Measurements from ENCODE around the gene NAA16. TPM values are rescaled to one million over a fixed set of nuclear protein-coding genes. Genes with fewer than 3 reads are reported as not detected.

The NAA16 gene
- total RNA-seq, 4 donors from 2014 or later, result 25.4 to 62.2 (median 46.5) TPM

DNA sequence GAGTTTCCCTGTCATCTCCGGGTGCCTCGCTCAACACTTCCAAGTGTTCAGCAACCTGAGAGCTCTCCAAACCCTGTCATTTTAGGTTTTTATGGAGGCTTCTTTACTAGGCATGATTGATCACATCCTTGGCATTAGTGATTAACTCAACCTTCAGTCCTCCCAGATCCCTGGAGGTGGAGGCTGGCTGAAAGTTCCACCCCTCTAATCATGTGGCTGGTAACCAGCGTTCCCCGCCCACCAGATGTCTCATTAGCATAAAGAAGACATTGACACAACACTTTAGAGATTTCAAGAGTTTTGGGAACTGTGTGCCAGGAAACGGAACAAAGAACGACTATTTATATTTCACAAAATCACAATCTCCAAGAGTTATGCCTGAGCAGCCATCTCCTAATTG lies 75.1 kb downstream of the NAA16 start:
- H3K27me3 ChIP-seq, result no peaks in the 10 kb centered on the region
- no peak for DNase-seq
- H3K36me3 ChIP-seq, result no peaks in the 10 kb centered on the region
- intact Hi-C loops (cut with DNase I; ENCODE audit: low total_unique reads), result no loop called here
- H3K4me1 ChIP-seq, result no peaks in the 10 kb centered on the region
- TF ChIP-seq POLR2A (IDR thresholded peaks at IDR 0.05), result no peak
- TF ChIP-seq, protein P1, sequence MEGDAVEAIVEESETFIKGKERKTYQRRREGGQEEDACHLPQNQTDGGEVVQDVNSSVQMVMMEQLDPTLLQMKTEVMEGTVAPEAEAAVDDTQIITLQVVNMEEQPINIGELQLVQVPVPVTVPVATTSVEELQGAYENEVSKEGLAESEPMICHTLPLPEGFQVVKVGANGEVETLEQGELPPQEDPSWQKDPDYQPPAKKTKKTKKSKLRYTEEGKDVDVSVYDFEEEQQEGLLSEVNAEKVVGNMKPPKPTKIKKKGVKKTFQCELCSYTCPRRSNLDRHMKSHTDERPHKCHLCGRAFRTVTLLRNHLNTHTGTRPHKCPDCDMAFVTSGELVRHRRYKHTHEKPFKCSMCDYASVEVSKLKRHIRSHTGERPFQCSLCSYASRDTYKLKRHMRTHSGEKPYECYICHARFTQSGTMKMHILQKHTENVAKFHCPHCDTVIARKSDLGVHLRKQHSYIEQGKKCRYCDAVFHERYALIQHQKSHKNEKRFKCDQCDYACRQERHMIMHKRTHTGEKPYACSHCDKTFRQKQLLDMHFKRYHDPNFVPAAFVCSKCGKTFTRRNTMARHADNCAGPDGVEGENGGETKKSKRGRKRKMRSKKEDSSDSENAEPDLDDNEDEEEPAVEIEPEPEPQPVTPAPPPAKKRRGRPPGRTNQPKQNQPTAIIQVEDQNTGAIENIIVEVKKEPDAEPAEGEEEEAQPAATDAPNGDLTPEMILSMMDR (IDR thresholded peaks at IDR 0.05), result no peak
- H3K4me3 ChIP-seq, result no peak overlapping the region
- no peak overlapping the region for H3K27ac ChIP-seq
- H3K9me3 ChIP-seq, result no peaks in the 10 kb centered on the region

DNA sequence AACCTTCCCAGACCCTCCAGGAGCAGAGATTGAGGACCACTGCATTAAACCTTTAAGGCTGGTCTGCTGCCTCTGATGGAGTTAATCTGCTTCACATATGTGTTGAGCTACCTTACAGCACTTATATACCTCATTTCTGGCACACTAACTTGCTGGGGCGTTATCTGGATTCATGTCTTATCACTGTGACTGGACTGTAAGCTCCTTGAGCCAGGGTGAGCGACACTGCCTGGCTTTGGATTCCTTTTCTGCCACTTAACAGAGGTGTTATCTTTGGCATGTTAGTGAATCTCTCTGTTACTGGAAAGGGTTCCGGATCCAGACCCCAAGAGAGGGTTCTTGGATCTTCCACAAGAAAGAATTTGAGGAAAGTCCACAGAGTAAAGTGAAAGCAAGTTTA lies 76.5 kb downstream of the NAA16 start:
- Histone ChIP-seq H3K27ac (no peak overlapping the region), H3K4me1 (no peaks in the 10 kb centered on the region), H3K27me3 (no peaks in the 10 kb centered on the region), H3K36me3 (no peaks in the 10 kb centered on the region), H3K4me3 (no peak overlapping the region), H3K9me3 (no peaks in the 10 kb centered on the region)
- TF ChIP-seq, protein P1 (IDR thresholded peaks at IDR 0.05), result no peak
- TF ChIP-seq POLR2A (IDR thresholded peaks at IDR 0.05), result no peak
- no peak for DNase-seq
- intact Hi-C loops (cut with DNase I; ENCODE audit: low total_unique reads), result no loop called here

DNA sequence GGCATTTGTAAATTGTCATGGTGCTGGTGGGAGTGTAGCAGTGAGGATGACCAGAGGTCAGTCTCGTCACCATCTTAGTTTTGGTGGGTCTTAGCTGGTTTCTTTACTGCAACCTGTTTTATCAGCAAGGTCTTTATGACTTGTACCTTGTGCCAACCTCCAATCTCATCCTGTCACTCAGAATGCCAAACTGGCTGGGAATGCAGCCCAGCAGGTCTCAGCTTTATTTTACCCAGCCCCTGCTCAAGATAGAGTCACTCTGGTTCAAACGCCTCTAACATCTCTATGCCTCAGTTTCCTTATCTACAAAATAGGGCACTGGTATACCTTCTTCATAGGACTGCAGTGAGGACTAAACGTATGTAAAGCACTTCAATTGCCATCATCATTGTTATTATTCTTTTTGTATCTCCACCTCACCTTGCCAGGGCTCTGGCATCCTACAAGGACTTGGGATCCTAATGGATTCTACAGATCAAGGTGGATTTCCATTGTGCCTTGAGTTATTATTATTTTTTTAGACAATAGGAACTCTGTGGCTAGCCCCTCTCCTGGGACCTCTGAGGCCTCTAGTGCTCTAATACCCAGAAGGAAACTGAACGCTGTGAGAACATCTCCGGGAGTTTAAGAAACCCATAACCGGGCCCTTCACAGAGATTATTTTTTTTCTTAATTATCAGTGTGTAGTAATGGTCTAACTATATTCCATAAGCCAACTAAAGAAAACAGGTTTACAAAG lies 77.2 kb downstream of the NAA16 start:
- Histone ChIP-seq H3K27me3 (no peaks in the 10 kb centered on the region), H3K4me3 (no peak overlapping the region), H3K9me3 (no peaks in the 10 kb centered on the region), H3K4me1 (no peaks in the 10 kb centered on the region), H3K27ac (no peak overlapping the region), H3K36me3 (no peaks in the 10 kb centered on the region)
- no peak for DNase-seq
- no peak for TF ChIP-seq POLR2A (IDR thresholded peaks at IDR 0.05)
- TF ChIP-seq, protein P1 (IDR thresholded peaks at IDR 0.05), result no peak
- intact Hi-C loops (cut with DNase I; ENCODE audit: low total_unique reads), result no loop called here

DNA sequence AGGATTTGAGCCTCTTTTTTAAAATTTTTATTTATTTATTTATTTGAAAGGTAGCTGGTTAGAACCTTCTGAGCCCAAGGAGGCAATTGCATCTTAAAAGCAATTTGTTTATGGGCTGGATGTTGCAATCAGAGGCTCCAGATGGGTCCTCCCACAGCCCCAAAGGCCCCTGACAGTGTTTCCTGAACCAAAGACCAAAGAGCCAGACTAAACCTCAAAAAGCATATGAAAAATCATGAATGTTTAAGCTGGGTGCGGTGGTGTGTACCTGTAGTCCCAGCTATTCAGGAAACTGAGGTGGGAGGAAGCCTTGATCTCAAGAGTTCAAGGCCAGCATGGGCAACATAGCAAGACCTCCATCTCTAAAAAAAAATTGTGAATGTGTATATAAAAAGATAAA lies 78.5 kb downstream of the NAA16 start:
- H3K27ac ChIP-seq, result no peak overlapping the region
- no peak overlapping the region for H3K4me3 ChIP-seq
- no peak for DNase-seq
- intact Hi-C loops (cut with DNase I; ENCODE audit: low total_unique reads), result no loop called here
- no peaks in the 10 kb centered on the region for H3K36me3 ChIP-seq
- no peaks in the 10 kb centered on the region for H3K4me1 ChIP-seq
- no peaks in the 10 kb centered on the region for H3K9me3 ChIP-seq
- H3K27me3 ChIP-seq, result no peaks in the 10 kb centered on the region
- no peak for TF ChIP-seq POLR2A (IDR thresholded peaks at IDR 0.05)
- TF ChIP-seq, protein P1 (IDR thresholded peaks at IDR 0.05), result no peak

DNA sequence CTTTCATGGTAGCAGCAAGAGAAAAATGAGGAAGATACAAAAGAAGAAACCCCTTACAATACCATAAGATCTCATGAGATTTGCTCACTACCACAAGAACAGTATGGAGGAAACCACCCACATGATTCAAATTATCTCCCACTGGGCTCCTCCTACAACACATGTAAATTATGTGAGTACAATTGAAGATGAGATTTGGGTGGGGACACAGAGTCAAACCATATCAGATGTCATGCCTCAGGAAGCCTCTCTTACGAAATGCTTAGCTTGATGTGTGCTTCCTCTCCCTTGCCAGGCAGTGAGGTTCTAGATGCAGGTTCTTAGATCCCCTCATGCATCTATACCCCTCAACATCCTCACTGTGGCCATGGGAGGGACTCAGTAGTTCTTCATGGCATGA lies 83.1 kb downstream of the NAA16 start:
- Histone ChIP-seq H3K27ac (no peak overlapping the region), H3K4me1 (no peaks in the 10 kb centered on the region), H3K4me3 (no peak overlapping the region), H3K9me3 (no peaks in the 10 kb centered on the region), H3K27me3 (no peaks in the 10 kb centered on the region), H3K36me3 (no peaks in the 10 kb centered on the region)
- no peak for DNase-seq
- TF ChIP-seq, protein P1 (IDR thresholded peaks at IDR 0.05), result no peak
- TF ChIP-seq POLR2A (IDR thresholded peaks at IDR 0.05), result no peak
- intact Hi-C loops (cut with DNase I; ENCODE audit: low total_unique reads), result no loop called here

All from uterus (tissue), 4 donors.